Omental fat pad (tissue), 4 donors: ENCODE results near the gene HIPK1. TPM values are rescaled to one million over a fixed set of nuclear protein-coding genes. Genes with fewer than 3 reads are reported as not detected.

ENCODE experiments used
- ATAC-seq: fragments of 150-250 bp; one replicate; pipeline ENCODE4 v1.9.1; 2016; ENCODE audit warnings: mild to moderate bottlenecking, moderate library complexity; ENCODE audit not compliant: low FRiP score
- DNase-seq: peaks from one replicate; pipeline ENCODE4 v3.0.0-alpha.2; 2019; ENCODE audit warnings: low spot score
- total RNA-seq, 4 donors: library from RNA; depleted of rRNA; stranded (reverse); fragments of >200 nt; gene quantifications; one replicate each; pipeline ENCODE4 v1.1.0, GENCODE V29; 2016
- TF ChIP-seq, protein P1 (sequence below), 3 donors: fragments of 450-650 bp; IDR thresholded peaks; one replicate each; pipeline ENCODE4 v1.5.1; 2016 to 2017; ENCODE audit warnings: antibody characterized with exemption in 3 of 3, mild to moderate bottlenecking in 3 of 3, moderate library complexity in 2 of 3

HIPK1 gene
- total RNA-seq, 4 donors from 2014 or later = 49.6 to 64.6 (median 57.7) TPM

DNA sequence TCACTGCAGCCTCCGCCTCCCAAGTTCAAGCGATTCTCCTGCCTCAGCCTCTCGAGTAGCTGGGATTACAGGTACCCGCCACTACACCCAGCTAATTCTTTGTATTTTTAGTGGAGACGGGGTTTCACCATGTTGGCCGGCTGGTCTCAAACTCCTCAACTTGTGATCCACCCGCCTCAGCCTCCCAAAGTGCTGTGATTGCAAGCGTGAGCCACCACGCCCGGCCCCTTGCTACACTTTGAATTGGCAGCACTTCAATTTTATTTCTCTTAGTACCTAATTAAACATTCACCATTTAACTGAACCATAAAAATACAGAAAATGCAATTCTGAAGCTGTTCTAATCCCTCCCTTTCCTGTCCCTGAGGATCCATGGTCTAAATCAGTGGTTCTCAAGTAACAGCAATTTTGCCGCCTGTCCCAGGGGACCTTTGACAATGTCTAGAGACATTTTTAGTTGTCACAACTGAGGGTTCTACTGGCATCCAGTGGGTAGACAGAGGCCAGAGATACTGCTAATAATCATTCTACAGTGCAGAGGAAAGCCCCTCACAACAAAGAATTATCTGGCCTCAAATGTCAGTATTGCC is 37.4 kb upstream of the HIPK1 start:
- DNase-seq (no peak), ATAC-seq (no peak)
- TF ChIP-seq, protein P1, sequence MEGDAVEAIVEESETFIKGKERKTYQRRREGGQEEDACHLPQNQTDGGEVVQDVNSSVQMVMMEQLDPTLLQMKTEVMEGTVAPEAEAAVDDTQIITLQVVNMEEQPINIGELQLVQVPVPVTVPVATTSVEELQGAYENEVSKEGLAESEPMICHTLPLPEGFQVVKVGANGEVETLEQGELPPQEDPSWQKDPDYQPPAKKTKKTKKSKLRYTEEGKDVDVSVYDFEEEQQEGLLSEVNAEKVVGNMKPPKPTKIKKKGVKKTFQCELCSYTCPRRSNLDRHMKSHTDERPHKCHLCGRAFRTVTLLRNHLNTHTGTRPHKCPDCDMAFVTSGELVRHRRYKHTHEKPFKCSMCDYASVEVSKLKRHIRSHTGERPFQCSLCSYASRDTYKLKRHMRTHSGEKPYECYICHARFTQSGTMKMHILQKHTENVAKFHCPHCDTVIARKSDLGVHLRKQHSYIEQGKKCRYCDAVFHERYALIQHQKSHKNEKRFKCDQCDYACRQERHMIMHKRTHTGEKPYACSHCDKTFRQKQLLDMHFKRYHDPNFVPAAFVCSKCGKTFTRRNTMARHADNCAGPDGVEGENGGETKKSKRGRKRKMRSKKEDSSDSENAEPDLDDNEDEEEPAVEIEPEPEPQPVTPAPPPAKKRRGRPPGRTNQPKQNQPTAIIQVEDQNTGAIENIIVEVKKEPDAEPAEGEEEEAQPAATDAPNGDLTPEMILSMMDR (IDR thresholded peaks at IDR 0.05) = no peak

DNA sequence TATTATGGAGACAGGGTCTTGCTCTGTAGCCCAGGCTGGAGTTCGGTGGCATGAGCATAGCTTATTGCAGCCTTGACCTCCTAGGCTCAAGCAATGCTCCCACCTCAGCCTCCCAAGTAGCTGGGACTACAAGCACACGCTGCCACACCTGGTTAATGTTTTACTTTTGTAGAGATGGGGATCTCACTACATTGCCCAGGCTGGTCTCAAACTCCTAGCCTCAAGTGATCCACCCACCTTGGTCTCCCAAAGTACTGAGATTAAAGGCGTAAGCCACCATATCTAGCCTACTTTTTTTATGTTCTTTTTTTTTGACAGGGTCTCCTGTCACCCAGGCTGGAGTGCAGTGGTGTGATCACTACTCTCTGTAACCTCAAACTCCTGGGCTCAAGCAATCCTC is 35.9 kb upstream of the HIPK1 start:
- ATAC-seq (no peak), DNase-seq (no peak)
- TF ChIP-seq, protein P1 (IDR thresholded peaks at IDR 0.05) = no peak

DNA sequence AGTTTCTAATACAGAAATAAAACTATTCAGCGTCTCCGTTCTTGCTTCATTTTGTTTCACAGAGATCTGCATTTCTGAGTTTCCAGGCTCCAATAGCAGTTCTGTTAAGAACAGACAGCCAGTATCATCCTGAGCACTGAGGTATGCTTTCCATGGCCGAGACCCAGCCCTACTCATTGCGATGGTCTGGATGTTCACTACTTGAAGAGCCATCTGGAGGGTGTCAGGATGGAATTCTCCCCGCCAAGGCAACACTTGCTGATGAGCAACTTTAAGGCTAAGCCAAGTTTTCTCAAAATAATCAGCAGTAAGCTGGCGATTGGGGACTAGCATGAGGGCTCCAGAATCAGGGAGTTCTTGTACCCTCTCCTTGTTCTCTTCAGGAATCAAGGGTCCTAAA is 34.0 kb upstream of the HIPK1 start:
- TF ChIP-seq, protein P1 (IDR thresholded peaks at IDR 0.05) = no peak
- no peak for ATAC-seq
- no peak for DNase-seq

DNA sequence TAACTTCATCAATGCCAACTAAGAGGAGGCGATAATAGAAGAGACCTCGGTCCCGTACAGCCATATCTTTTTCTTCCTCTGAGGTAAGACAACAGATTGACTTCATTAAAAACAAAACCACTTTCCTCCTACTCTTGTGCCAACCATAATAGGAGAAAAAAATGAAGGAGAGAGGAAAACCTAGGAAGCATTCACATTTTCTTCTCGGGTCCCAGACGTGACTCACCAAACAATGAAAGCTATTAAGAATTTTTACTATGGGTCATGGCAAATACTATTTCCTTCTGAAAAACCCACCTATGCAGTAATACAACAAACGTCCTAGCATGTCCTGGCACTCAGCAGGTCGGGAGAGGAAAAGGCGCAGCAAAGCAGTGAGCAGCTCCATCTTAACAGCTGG is 33.2 kb upstream of the HIPK1 start:
- no peak for DNase-seq
- ATAC-seq = no peak
- TF ChIP-seq, protein P1 (IDR thresholded peaks at IDR 0.05) = no peak

DNA sequence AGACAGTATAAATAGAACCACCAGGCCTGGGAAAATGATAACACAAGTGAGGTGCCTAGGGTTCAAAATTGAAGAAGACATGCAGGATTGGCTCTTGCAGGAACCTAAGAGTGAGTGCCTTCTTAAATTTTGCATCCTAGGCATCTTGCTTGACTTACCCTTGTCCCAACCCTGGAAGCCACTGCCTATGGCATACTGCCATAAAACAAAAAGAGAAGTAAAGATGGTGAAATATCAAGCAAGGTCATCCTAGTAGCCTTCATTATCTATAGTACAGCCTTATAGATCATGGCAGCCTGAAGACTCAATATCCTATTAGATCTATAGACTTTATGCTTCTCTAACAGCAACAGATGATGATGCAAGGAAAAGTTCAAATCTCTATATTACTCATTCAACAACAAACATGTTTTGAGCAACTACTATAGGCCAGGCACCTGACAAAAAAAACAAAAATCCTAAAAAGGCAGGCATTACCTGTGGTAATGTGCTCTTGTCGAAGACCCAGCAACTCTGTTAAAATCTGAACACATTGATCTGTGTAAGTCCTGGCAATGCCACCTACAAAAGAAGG is 30.8 kb upstream of the HIPK1 start:
- TF ChIP-seq, protein P1 (IDR thresholded peaks at IDR 0.05) = no peak
- DNase-seq (no peak), ATAC-seq (no peak)

DNA sequence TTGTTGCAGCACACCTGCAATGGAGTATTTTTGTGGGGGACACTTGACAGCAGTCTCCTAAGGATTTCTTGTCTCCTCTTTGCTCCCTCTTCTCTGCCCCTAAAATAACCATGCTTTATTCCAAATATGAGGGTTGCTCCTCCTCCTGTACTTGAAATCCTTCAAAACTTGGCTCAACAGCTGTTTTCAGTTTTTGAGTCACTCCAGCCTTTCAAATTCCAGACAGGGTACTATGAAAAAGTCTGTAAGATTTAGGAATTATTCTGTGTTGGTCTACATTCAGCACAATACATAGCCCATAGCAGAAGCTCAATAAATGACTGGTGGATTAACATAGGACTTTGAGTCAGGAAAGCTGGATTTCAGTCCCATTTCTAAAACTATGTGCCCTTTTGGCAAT is 30.0 kb upstream of the HIPK1 start:
- TF ChIP-seq, protein P1 (IDR thresholded peaks at IDR 0.05) = no peak
- DNase-seq = no peak
- ATAC-seq = no peak

DNA sequence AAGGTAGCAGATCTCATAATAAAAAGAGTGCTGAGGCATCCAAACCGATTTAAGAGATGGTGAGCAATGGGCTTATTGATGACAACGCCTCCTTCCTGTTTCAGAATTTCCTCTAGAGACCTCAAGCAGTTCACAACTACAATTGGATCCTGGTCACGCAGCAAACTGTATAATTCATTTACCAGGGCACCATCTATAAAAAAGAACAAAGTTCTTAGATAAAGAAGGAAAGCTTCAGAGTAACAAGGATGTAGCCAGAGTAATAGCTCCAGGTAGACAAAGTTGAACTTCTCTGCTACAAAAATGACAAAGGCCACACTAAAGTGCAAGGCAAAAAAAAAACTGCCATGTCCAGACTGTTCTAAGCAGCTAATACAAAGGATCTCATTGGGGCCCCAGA is 27.9 kb upstream of the HIPK1 start:
- no peak for ATAC-seq
- no peak for DNase-seq
- TF ChIP-seq, protein P1 (IDR thresholded peaks at IDR 0.05) = no peak
